Stimulated activated naive CD8-positive, alpha-beta T cell treated with anti-CD3 and anti-CD28 coated beads, Interleukin-15, amount 100 ng/mL, for 72 hours (primary cell): ENCODE results near the gene SMCO4.

Experiments
- ATAC-seq: fragments of 150-1000 bp; cut with Tn5 transposase; 2 replicates; pipeline ENCODE4 v1.10.0; 2021; ENCODE audit warnings: mild to moderate bottlenecking, moderate library complexity
- DNase-seq, 2 donors: peaks; one replicate each; pipeline ENCODE4 v3.0.0; 2021 to 2022
- H3K27ac Mint-ChIP-seq, 2 donors: one replicate each; pipeline ENCODE4 v1.8.0; 2022; ENCODE audit warnings: mild to moderate bottlenecking in 2 of 2, mixed read lengths in 2 of 2, moderate library complexity in 2 of 2
- H3K27me3 Mint-ChIP-seq: one replicate; pipeline ENCODE4 v1.8.0; 2022; ENCODE audit warnings: mixed read lengths
- H3K4me1 Mint-ChIP-seq: one replicate; pipeline ENCODE4 v1.8.0; 2022; ENCODE audit warnings: mild to moderate bottlenecking, mixed read lengths
- H3K4me3 Mint-ChIP-seq, 2 donors: one replicate each; pipeline ENCODE4 v1.8.0; 2022; ENCODE audit warnings: mild to moderate bottlenecking in 2 of 2, mixed read lengths in 2 of 2, moderate library complexity in 1 of 2
- H3K9me3 Mint-ChIP-seq, 2 donors: one replicate each; pipeline ENCODE4 v1.8.0; 2022; ENCODE audit warnings: mixed read lengths in 2 of 2

SMCO4 gene

GRCh38 chr11:93570759-93571413 is 27.7 kb upstream of the SMCO4 start:
- Mint-ChIP-seq H3K4me3 (no peak overlapping the region), H3K9me3 (no peaks in the 10 kb centered on the region), H3K4me1 (no peaks in the 10 kb centered on the region), H3K27ac (no peak overlapping the region), H3K27me3 (no peaks in the 10 kb centered on the region)
- no peak for ATAC-seq
- DNase-seq, result no peak

DNA sequence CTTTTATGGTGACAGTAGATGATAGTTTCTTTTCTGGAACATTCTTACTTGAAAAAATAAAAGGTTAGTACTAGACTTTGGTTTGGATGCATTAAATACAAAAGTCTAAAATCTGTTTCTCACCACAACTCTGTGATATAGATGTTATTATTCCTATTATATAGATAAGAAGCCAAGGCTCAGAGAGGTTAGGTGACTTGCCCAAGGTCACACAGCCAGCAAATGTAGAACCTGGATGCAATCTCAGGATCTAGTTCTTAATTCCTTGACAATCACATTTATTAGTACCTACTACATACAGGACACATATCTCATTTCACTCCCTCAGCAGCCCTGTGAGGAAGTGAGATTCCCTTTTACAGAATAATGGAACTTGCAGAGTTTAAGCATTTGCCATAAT is 26.3 kb upstream of the SMCO4 start:
- H3K9me3 Mint-ChIP-seq, result no peaks in the 10 kb centered on the region
- no peak overlapping the region for H3K4me3 Mint-ChIP-seq
- DNase-seq (no peak), ATAC-seq (no peak)
- no peak overlapping the region for H3K27ac Mint-ChIP-seq
- H3K27me3 Mint-ChIP-seq, result no peaks in the 10 kb centered on the region
- H3K4me1 Mint-ChIP-seq, result no peaks in the 10 kb centered on the region

DNA sequence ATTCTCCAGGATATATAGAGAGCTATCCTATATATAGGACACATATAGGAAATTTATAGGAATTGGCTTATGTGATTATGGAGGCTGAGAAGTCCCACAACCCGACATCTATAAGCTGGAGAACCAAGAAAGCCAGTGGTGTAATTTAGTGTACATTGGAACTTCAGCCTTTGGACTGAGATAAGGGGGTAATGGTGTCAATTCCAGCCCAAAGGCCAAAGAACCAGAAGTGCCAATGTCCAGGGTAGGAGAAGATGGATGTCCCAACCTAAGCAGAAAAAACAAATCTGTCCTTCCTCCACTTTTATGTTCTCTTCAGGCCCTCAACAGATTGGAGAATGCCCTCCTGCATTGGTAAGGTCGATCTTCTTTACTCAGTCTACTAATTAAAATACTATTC is 25.5 kb upstream of the SMCO4 start:
- H3K27me3 Mint-ChIP-seq, result no peaks in the 10 kb centered on the region
- no peaks in the 10 kb centered on the region for H3K4me1 Mint-ChIP-seq
- ATAC-seq, result no peak
- no peak overlapping the region for H3K27ac Mint-ChIP-seq
- H3K4me3 Mint-ChIP-seq, result no peak overlapping the region
- no peaks in the 10 kb centered on the region for H3K9me3 Mint-ChIP-seq
- no peak for DNase-seq

DNA sequence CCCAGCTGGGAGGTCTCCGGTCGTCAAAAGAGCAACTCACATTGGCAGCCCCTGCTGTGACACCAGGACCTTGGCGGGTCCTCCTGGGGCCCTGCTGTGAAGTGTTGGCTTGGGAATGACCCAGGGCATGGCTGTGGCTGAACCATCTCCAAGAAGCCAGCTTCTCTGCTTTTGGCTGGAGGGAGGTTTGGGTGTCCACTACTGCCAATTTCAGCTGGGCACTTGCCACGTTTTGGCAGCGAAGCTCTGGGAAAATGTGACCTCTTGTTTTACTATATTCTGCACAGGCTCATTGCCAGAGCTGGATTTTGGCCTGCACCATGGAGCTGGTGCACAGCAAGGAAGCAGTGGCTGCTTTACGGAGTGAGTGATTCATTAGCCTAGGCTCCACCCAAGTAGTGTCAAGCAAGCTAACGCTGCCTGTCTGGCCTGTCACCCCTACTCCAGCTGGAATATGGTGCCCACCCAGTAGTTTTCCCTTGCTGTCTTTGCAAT is 24.3 kb upstream of the SMCO4 start:
- Mint-ChIP-seq H3K9me3 (no peaks in the 10 kb centered on the region), H3K4me3 (no peak overlapping the region), H3K27me3 (no peaks in the 10 kb centered on the region), H3K27ac (no peak overlapping the region), H3K4me1 (no peaks in the 10 kb centered on the region)
- DNase-seq (no peak), ATAC-seq (no peak)

GRCh38 chr11:93564895-93565294 is 21.7 kb upstream of the SMCO4 start:
- Mint-ChIP-seq H3K9me3 (no peaks in the 10 kb centered on the region), H3K27me3 (no peaks in the 10 kb centered on the region), H3K4me1 (no peaks in the 10 kb centered on the region), H3K4me3 (no peak overlapping the region), H3K27ac (no peak overlapping the region)
- ATAC-seq (no peak), DNase-seq (no peak)

GRCh38 chr11:93563857-93564256 is 20.7 kb upstream of the SMCO4 start:
- Mint-ChIP-seq H3K27me3 (no peaks in the 10 kb centered on the region), H3K27ac (no peak overlapping the region), H3K9me3 (no peaks in the 10 kb centered on the region), H3K4me1 (no peaks in the 10 kb centered on the region), H3K4me3 (no peak overlapping the region)
- DNase-seq, result no peak
- ATAC-seq, result no peak

DNA sequence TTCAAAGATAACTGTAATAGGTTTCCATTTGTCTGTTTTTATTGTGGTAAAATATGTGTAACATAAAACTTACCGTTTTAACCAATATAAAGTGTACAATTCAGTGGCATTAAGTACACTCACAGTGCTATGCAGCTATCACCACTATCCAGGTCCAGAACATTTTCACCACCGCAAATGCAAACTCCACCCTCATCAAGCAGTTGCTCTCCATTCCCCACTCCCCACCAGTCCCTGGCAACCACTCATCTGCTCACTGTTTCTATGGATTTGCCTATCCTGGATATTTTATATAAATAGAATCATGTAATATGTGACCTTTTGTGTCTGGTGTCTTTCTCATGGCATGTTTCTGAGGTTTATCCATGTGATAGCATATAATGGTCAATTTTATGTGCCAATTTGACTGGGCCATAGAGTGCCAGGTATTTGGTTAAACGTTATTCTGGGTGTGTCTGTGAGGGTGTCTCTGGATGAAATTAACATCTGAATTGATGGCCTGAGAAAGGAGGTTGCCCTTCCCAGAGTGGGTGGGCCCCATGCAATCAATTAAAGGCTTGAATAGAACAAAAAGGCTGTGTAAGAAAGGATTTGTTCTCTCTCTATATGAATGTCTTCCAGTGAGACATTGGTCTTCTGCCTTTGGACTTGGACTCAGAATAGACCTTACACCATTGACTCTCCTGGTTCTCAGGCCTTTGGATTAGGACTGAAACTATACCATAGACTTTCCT is 17.2 kb upstream of the SMCO4 start:
- no peaks in the 10 kb centered on the region for H3K9me3 Mint-ChIP-seq
- H3K27ac Mint-ChIP-seq, result no peak overlapping the region
- H3K27me3 Mint-ChIP-seq, result peaks cover 12% of the 10 kb centered on the region
- no peak overlapping the region for H3K4me3 Mint-ChIP-seq
- no peaks in the 10 kb centered on the region for H3K4me1 Mint-ChIP-seq
- DNase-seq (no peak), ATAC-seq (no peak)

DNA sequence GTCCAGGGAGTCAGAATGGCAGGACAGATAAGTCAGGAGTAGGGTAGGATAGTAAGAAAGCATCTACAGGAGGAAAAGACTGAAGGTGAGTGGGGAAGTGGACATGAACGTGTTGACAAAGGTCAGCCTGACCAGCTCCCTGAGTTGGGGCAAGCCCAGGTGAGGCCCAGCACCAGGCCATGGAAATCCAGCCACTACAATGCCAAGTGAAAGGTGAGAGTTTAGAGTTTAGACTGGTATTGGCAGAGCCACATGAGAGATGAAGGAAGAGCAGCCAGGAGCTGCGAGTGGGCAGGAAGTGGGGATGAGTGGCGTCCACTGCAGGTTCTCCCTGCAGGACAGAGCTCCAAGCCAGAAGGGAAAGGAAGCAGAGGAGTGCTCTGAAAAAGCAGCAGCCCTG is 16.5 kb upstream of the SMCO4 start:
- no peak overlapping the region for H3K4me3 Mint-ChIP-seq
- no peaks in the 10 kb centered on the region for H3K9me3 Mint-ChIP-seq
- DNase-seq, result no peak
- no peak for ATAC-seq
- H3K27ac Mint-ChIP-seq, result peak overlapping the region in 1 of 2 donors; percentile 29
- no peaks in the 10 kb centered on the region for H3K4me1 Mint-ChIP-seq
- peaks cover 14% of the 10 kb centered on the region for H3K27me3 Mint-ChIP-seq

DNA sequence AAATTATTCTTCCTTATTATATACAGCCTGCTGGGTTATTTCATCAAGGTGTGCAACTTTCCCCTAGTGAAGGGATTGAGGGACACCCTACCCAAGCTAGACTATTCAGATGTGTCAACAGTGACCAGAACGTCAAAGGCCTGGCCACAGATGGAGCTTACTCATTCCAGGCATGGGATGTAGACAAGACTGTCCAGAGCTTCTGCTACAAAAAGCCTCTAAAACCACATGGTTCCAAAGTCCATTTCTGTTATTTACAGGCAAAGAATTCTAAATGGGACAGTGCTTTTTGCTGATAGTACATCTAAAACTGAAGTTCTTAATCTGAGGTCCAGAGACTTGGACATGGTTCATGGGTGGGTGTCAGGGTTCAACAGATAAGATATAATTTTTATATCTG is 9.7 kb upstream of the SMCO4 start:
- no peak overlapping the region for H3K27ac Mint-ChIP-seq
- H3K4me3 Mint-ChIP-seq, result no peak overlapping the region
- DNase-seq (no peak), ATAC-seq (no peak)
- no peaks in the 10 kb centered on the region for H3K9me3 Mint-ChIP-seq
- H3K4me1 Mint-ChIP-seq, result no peaks in the 10 kb centered on the region
- peaks cover 23% of the 10 kb centered on the region for H3K27me3 Mint-ChIP-seq

DNA sequence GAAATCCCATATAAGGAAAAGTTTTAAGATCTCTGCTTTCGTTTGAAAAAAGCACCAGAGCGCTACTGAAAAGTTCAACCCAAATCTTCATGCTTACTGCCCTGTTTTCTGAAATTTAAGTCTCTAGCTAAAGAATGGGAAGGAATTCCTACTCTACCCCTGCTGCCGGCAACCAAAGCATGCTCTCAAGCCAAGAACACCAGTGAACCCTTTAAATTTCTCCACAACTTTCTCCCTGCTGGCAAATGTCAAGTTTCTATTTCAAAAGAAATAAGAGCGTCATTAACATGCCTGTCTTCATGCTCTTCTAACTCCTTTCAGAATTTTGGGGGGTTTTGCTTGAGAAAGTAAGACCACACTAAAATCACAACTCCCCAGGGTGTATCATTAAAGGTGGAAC is 6.8 kb upstream of the SMCO4 start:
- no peak for DNase-seq
- Mint-ChIP-seq H3K4me1 (no peaks in the 10 kb centered on the region), H3K27ac (no peak overlapping the region), H3K4me3 (no peak overlapping the region), H3K27me3 (peaks cover 22% of the 10 kb centered on the region), H3K9me3 (no peaks in the 10 kb centered on the region)
- no peak for ATAC-seq

GRCh38 chr11:93548679-93549319 is 5.6 kb upstream of the SMCO4 start:
- no peak for ATAC-seq
- peaks cover 29% of the 10 kb centered on the region for H3K27me3 Mint-ChIP-seq
- DNase-seq, result no peak
- H3K4me3 Mint-ChIP-seq, result no peak overlapping the region
- H3K27ac Mint-ChIP-seq, result no peak overlapping the region
- no peaks in the 10 kb centered on the region for H3K9me3 Mint-ChIP-seq
- H3K4me1 Mint-ChIP-seq, result peaks cover 6% of the 10 kb centered on the region

- Mint-ChIP-seq H3K27ac (no peak overlapping the region), H3K4me3 (no peak overlapping the region), H3K27me3 (peaks cover 29% of the 10 kb centered on the region), H3K9me3 (no peaks in the 10 kb centered on the region), H3K4me1 (peaks cover 11% of the 10 kb centered on the region)
- ATAC-seq (no peak), DNase-seq (no peak)
These were observed 4.6 kb upstream of the SMCO4 start for GRCh38 chr11:93547773-93548172.

DNA sequence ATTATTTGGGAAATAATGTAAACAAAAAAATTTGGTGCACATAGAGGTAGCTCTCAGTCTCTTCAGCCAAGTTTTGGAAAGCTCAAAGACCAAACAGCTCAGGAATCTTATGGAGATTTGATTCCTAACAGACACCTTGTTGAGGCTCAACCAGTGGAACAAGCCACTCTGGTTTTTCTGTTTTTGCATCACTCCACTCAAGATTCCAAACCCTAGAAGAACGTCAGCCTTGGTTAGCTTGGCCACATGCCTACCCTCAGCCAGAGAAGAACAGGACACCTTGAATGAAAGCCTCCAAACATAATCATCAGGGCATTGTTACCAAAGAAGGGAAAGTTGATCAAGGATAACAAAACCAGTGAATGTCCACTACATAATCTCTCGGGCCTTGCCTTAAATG is 3.8 kb upstream of the SMCO4 start:
- Mint-ChIP-seq H3K4me1 (peaks cover 18% of the 10 kb centered on the region), H3K27me3 (peaks cover 33% of the 10 kb centered on the region), H3K27ac (no peak overlapping the region), H3K9me3 (no peaks in the 10 kb centered on the region), H3K4me3 (no peak overlapping the region)
- no peak for DNase-seq
- ATAC-seq, result no peak

- Mint-ChIP-seq H3K27ac (no peak overlapping the region), H3K4me3 (no peak overlapping the region), H3K4me1 (peaks cover 21% of the 10 kb centered on the region), H3K9me3 (no peaks in the 10 kb centered on the region), H3K27me3 (peaks cover 29% of the 10 kb centered on the region)
- ATAC-seq, result no peak
- DNase-seq, result no peak
These were observed 2.4 kb upstream of the SMCO4 start for GRCh38 chr11:93545566-93545965.

GRCh38 chr11:93542811-93543229 is 371 bp downstream of the SMCO4 start:
- peaks cover 31% of the 10 kb centered on the region for H3K27me3 Mint-ChIP-seq
- peak; percentile 17 to 27 for DNase-seq

More at GRCh38 chr11:93542811-93543229, 371 bp downstream of the SMCO4 start:
- peak overlapping the region; percentile 83 to 85 for H3K4me3 Mint-ChIP-seq
- H3K27ac Mint-ChIP-seq, result peak overlapping the region; percentile 8 to 36
- peak; percentile 67 for ATAC-seq
- no peaks in the 10 kb centered on the region for H3K9me3 Mint-ChIP-seq
- peaks cover 21% of the 10 kb centered on the region for H3K4me1 Mint-ChIP-seq
